Measurements from ENCODE around the gene FANK1. TPM values are rescaled to one million over a fixed set of nuclear protein-coding genes. Genes with fewer than 3 reads are reported as not detected.

The FANK1 gene
- total and polyA plus RNA-seq, 2 donors (not counting 1 experiment from before 2014, with no cell fraction given): 0.13 TPM; not detected in 1

DNA sequence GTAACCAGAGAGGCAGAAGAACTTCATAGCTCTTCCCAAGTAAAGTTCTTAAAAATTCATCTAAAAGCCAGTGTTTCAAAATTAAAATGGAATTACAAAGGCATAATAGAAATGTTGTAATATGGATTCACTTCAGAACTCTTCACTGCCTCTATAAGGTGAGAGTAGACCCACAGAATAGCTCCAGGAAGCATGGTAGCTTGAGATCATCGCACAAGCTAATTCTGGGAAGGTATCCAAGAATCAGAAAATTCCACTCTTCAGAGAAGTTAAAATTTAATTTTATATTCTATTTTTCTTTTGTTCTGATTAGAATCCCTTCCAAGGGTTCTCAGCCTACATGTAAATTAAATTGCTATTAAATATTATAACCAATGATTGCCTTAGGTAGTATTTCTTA, 13.8 kb upstream of the FANK1 start:
- ATAC-seq (ENCODE audit: low read depth) (no peak), DNase-seq (no peak)
- no peak overlapping the region for H3K27ac Mint-ChIP-seq
- Histone ChIP-seq H3K36me3 (replicated peaks in 1 of 2; ENCODE audit: control extremely low read depth in 1 of 2, control insufficient read depth in 1 of 2, extremely low read depth in 1 of 2, insufficient read depth in 2 of 2, low read length in 1 of 2) (peaks cover 0 to 5% of the 10 kb centered on the region in 2 experiments), H3K4me1 (ENCODE audit: control insufficient read depth in 2 of 2, insufficient read depth in 2 of 2, low read length in 2 of 2) (no peaks in the 10 kb centered on the region), H3K4me2 (replicated peaks; ENCODE audit: low read depth, low read length, poor library complexity, severe bottlenecking) (no peak overlapping the region), H3K27ac (ENCODE audit: low read length in 2 of 2) (no peak overlapping the region), H2AFZ (ENCODE audit: insufficient read depth, low read depth, low read length, poor library complexity, severe bottlenecking) (no peak overlapping the region), H3K79me2 (ENCODE audit: control insufficient read depth, insufficient read depth, low read length) (no peaks in the 10 kb centered on the region), H3K4me3 (ENCODE audit: control extremely low read depth in 1 of 5, extremely low read depth in 1 of 5, insufficient read depth in 1 of 5, low read depth in 2 of 5, low read length in 4 of 5) (no peak overlapping the region), H3K9me3 (ENCODE audit: control extremely low read depth in 1 of 3, control insufficient read depth in 2 of 3, insufficient read depth in 1 of 3, low read length in 2 of 3) (no peaks in the 10 kb centered on the region), H3K9ac (ENCODE audit: low read length) (no peak overlapping the region), H3K27me3 (replicated peaks in 1 of 4; ENCODE audit: control extremely low read depth in 1 of 4, control insufficient read depth in 3 of 4, insufficient read depth in 4 of 4, low read length in 3 of 4) (no peaks in the 10 kb centered on the region), H4K20me1 (ENCODE audit: control insufficient read depth, insufficient read depth, low read length, poor library complexity, severe bottlenecking) (no peaks in the 10 kb centered on the region)
- H3K9me3 Mint-ChIP-seq (ENCODE audit: insufficient read depth): peaks cover 2% of the 10 kb centered on the region
- no CpG with 5 or more reads among the region's 1 CpG for WGBS (ENCODE audit: insufficient coverage)
- no peaks in the 10 kb centered on the region for H3K27me3 Mint-ChIP-seq
- ChIA-PET CTCF (interaction anchor here (0.8 to 1.4 kb wide), 3 partner anchors 14 to 17 kb away, joined by 3 read pairs; no protein-coding TSS in a partner anchor), POLR2A (no interaction called here)
- TF ChIP-seq, protein P1, sequence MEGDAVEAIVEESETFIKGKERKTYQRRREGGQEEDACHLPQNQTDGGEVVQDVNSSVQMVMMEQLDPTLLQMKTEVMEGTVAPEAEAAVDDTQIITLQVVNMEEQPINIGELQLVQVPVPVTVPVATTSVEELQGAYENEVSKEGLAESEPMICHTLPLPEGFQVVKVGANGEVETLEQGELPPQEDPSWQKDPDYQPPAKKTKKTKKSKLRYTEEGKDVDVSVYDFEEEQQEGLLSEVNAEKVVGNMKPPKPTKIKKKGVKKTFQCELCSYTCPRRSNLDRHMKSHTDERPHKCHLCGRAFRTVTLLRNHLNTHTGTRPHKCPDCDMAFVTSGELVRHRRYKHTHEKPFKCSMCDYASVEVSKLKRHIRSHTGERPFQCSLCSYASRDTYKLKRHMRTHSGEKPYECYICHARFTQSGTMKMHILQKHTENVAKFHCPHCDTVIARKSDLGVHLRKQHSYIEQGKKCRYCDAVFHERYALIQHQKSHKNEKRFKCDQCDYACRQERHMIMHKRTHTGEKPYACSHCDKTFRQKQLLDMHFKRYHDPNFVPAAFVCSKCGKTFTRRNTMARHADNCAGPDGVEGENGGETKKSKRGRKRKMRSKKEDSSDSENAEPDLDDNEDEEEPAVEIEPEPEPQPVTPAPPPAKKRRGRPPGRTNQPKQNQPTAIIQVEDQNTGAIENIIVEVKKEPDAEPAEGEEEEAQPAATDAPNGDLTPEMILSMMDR (IDR thresholded peaks at IDR 0.05): no peak
- TF ChIP-seq EZH2 (IDR thresholded peaks at IDR 0.05; ENCODE audit: borderline replicate concordance, insufficient read depth, low read depth, low read length, poor library complexity, severe bottlenecking): no peak
- no peaks in the 10 kb centered on the region for H3K4me1 Mint-ChIP-seq
- no peak overlapping the region for H3K4me3 Mint-ChIP-seq
- intact Hi-C loops (cut with micrococcal nuclease): no loop called here

DNA sequence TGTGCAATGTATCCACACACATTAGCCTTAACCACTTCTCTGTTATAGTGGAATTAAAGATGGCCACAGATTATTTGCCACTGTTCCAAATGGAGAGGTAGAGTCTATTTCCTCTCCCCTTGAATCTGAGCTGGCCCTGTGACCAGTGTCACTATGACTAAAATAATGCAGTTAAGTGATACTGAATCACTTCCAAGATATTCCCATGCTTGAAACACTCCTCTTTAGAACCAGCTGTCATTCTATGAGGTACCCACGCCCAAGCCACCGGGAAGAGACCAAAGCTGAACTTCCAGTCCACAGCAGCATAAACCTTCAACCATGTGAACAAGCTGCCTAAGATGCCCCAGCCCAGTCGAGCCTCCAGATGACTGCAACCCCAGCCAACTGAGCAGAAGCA, 13.2 kb upstream of the FANK1 start:
- no peak overlapping the region for H2AFZ ChIP-seq (ENCODE audit: insufficient read depth, low read depth, low read length, poor library complexity, severe bottlenecking)
- Mint-ChIP-seq H3K27me3 (no peaks in the 10 kb centered on the region), H3K9me3 (ENCODE audit: insufficient read depth) (peaks cover under 1% of the 10 kb centered on the region), H3K4me1 (no peaks in the 10 kb centered on the region), H3K27ac (no peak overlapping the region), H3K4me3 (no peak overlapping the region)
- H4K20me1 ChIP-seq (ENCODE audit: control insufficient read depth, insufficient read depth, low read length, poor library complexity, severe bottlenecking): no peaks in the 10 kb centered on the region
- TF ChIP-seq, protein P1 (IDR thresholded peaks at IDR 0.05): no peak
- no peak for TF ChIP-seq EZH2 (IDR thresholded peaks at IDR 0.05; ENCODE audit: borderline replicate concordance, insufficient read depth, low read depth, low read length, poor library complexity, severe bottlenecking)
- CTCF ChIA-PET: interaction anchor here (0.6 to 1.4 kb wide), 3 partner anchors 14 to 99 kb away, joined by 3 read pairs; no protein-coding TSS in a partner anchor
- peaks cover 0 to 5% of the 10 kb centered on the region in 2 experiments for H3K36me3 ChIP-seq (replicated peaks in 1 of 2; ENCODE audit: control extremely low read depth in 1 of 2, control insufficient read depth in 1 of 2, extremely low read depth in 1 of 2, insufficient read depth in 2 of 2, low read length in 1 of 2)
- H3K9me3 ChIP-seq (ENCODE audit: control extremely low read depth in 1 of 3, control insufficient read depth in 2 of 3, insufficient read depth in 1 of 3, low read length in 2 of 3): no peaks in the 10 kb centered on the region
- WGBS (ENCODE audit: insufficient coverage): 94% methylated on average over 2 of the region's 3 CpGs
- no peak for ATAC-seq (ENCODE audit: low read depth)
- H3K9ac ChIP-seq (ENCODE audit: low read length): no peak overlapping the region
- DNase-seq: no peak
- H3K4me1 ChIP-seq (ENCODE audit: control insufficient read depth in 2 of 2, insufficient read depth in 2 of 2, low read length in 2 of 2): no peaks in the 10 kb centered on the region
- POLR2A ChIA-PET: no interaction called here
- intact Hi-C loops (cut with micrococcal nuclease): no loop called here
- no peak overlapping the region for H3K4me2 ChIP-seq (replicated peaks; ENCODE audit: low read depth, low read length, poor library complexity, severe bottlenecking)
- no peaks in the 10 kb centered on the region for H3K27me3 ChIP-seq (replicated peaks in 1 of 4; ENCODE audit: control extremely low read depth in 1 of 4, control insufficient read depth in 3 of 4, insufficient read depth in 4 of 4, low read length in 3 of 4)
- H3K4me3 ChIP-seq (ENCODE audit: control extremely low read depth in 1 of 5, extremely low read depth in 1 of 5, insufficient read depth in 1 of 5, low read depth in 2 of 5, low read length in 4 of 5): no peak overlapping the region
- no peaks in the 10 kb centered on the region for H3K79me2 ChIP-seq (ENCODE audit: control insufficient read depth, insufficient read depth, low read length)
- no peak overlapping the region for H3K27ac ChIP-seq (ENCODE audit: low read length in 2 of 2)
